NCI-H1930 (cell line): ENCODE measurements around the gene IPO7.
A peak's percentile ranks its signal among the peaks of the same experiment; 100 is the strongest.
"Not testable (repeated sequence)": the region's sequence is repeated elsewhere in the genome, so short reads cannot be mapped to it uniquely, and the experiment has no call there.

Experiments
- DNase-seq, 2 experiments: peaks; one replicate each; lab custom pipeline; 2025; lab: John Stamatoyannopoulos, UW

The IPO7 gene

DNA sequence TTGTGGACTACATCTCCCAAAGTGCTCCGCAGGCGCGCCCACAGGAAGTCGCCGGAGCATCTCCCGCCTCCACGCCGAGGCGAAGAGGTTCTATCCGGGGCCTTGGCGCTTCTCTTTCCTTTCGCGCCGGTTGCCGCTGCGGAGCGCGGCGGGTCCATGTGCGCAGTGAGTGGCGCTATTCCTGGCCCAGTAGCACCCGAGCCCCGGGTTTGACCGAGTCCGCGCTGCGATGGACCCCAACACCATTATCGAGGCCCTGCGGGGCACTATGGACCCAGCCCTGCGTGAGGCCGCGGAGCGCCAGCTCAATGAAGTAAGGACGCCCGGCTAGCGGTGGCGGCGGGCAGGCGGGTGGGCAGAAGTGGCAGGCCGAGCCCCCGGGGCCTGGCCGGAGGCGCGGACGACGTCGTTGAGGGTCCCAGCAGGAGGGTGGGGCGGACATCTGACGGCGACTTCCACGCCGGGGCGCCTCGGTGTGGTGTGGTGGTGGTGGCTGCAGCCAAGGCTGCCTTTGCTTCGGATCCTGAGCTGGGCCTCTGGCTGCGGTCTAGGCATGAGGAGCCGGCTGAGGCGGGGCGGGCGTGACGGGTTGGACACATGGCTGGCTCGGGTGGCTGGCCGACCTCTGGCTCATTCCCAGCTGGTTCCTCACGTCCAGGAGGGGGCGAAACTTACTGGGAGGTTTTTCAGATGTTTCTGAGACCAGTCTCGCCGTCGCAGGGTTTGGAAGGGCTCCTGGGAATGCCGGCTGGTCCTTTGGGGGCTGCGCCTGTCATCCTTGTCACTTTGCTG, at the start of gene IPO7:
TSS of gene IPO7 (plus strand) at position 118 of the 792 bp plus-strand sequence. CDS start at position 230, 112 bp downstream.
- DNase-seq = peak; percentile 88 to 91

DNA sequence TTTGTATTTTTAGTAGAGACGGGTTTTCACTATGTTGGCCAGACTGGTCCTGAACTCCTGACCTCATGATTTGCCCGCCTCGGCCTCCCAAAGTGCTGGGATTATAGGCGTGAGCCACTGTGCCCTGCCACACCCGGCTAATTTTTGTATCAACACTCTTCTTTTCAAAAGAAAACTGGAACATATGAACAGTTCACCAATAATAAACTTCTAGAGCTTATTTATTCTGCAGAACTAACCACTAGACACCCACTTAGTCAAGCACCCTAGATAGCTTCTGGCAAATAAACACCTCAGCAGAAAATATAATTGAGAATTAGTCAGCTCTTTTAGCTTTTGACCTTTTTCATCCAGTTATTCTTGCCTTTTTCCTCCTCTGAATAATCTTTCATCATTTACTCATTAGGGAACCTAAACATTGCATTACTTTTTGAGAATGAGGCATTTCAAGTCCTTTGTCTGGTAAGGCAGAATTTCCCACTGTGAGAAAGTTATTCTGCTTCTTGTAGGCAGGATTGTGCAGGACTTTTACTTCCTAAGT, 42.7 kb upstream of the IPO7 start:
- DNase-seq = no peak

DNA sequence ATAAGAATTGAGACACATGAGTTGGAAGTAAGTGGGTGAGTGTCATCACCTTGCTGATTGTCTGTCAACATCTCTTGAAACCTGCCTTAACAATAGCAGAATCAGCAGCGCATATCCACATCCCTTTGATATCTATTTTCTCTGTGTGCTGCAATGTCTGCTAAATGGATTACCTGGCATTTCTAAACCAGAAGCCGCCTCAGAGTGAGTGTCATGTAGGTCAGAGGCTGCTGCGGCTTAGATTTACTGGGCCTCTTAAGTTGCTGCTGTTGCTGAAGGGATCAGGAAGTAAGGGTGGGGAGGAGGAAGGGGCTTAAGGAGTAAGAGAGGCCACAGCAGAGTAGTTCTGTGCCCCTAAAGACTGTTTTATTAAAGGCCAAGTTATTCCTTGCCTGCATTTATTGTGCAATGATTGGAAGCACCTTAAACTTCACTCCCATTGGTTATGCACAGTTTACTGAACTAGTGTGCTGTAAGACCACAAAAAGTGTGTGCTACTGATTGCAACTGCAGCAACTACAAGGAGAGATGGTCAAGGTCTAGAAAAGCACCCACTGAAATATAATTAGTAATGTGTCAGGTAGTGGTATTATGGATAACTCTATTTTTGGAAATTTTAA, 40.3 kb upstream of the IPO7 start:
- no peak for DNase-seq

DNA sequence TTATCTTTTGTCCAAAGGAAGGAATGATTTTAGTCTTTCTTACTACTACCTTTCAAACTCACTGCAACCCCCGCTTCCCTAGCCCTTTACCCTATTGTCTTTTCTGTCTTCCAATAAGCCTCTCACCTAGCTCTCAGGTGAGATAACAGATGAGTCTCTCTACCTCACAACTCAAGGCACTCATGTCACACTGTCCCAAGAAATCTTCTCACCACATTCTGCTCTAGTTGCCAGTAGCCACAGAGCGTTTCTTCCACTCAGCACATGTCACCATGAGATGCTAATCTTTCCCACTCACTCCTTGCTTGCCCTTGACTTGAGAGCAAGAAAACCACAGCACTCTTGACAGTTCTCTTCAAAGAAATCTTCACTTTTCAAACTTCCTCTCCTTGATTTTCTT, 37.4 kb upstream of the IPO7 start:
- no peak for DNase-seq

DNA sequence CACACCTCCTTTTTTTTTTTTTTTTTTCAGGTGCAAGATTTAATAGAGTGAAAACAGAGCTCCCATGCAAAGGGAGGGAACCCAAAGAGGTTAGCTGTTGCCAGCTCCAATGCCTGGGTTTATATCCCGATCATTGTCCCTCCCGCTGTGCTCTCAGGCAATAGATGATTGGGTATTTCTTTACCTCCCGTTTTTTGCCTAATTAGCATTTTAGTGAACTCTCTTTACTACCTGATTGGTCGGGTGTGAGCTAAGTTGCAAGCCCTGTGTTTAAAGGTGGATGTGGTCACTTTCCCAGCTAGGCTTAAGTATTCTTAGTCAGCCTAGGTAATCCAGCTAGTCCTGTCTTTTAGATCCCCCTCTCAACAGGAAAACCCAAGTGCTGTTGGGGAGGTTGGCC, 36.7 kb upstream of the IPO7 start:
- DNase-seq = not testable (repeated sequence)

DNA sequence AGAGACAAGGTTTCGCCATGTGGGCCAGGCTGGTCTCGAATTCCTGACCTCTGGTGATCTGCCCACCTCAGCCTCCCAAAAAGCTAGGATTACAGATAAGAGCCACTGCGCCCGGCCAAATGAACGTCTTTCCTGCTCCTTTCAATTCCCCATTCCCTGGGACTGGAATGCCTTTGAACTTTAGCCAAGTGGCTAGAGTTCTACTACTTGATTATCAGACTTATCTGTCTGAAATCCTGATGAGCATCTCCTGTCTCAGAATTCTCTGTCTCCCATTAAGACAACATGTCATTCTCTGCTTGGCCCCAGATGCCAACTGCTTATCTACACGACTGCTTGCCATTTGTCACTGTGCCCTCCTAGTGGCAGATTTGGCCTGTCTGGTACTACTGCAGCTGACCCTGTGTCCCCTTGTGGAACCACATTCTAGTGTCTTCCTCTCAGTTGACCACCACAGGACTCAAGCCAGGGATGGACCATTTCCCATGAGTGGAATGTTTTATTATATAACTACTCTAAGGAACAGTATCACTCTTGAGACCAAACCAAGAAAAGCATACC, 33.1 kb upstream of the IPO7 start:
- no peak for DNase-seq

DNA sequence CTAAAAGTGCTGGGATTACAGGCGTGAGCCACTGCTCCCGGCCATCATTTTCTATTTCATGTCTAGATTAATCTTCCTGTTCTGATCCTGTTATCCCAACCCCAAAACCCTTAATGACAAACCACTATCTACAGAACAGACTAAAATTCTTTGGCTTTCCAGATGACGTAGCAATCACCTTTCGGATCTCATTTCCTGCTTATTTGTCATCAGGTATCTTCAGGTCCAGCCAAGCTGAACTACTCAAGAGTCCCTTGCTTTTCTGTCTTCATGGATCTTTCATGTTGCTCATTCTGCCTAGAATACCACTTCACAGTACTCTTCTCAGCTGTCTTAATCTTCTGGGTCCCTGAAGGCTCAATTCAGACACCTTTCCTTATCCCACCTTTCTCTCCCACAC, 27.4 kb upstream of the IPO7 start:
- DNase-seq = no peak

DNA sequence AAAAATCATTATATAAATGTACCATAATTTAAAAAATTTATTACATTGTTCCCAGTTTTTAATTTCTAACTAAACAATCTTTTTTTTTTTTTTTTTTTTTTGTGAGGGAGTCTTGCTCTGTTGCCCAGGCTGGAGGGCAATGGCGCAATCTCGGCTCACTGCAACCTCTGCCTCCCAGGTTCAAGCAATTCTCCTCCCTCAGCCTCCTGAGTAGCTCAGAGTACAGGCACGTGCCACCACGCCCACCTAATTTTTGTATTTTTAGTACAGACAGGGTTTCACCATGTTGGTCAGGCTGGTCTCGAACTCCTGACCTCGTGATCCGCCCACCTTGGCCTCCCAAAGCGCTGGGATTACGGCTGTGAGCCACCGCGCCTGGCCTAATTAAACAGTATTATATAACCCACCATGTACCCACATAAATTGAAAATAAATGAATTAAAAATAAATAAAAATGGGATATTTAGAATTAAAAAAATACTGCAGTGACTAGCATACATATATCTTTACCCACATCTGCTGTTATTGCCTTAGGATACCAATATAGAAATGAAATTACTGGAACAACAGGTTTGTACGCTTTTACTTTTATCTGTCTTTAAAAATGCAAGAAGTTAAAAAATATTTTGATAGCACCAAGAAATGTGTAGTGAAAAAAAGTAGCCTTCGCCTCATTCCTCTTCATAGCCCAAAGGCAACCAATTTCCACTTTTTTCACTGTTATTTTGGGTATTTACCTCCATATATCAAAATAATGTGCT, 23.4 kb upstream of the IPO7 start:
- DNase-seq = not testable (repeated sequence)

DNA sequence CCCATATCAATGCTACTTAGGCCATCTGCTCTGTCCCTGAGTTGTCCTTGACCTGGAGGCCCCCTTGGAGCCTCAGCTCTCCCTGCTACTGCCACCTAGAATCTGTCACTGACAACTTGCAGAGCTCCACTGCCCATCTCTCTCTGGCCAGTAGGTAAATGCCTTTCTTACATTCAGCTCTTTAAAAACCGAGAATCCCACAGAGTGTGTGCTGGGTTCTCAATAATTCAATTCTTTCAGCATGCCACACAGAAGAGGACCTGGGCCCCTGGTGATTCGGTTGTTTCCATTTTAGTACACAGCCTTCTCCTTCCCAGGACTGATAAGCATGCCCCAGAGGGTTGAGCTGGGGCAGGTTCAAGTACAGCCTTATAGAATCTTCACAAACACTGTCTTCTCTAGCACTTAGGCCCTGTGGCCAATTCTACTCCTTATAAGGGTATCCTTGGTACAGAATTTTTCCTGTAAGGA, 22.0 kb upstream of the IPO7 start:
- DNase-seq = no peak

DNA sequence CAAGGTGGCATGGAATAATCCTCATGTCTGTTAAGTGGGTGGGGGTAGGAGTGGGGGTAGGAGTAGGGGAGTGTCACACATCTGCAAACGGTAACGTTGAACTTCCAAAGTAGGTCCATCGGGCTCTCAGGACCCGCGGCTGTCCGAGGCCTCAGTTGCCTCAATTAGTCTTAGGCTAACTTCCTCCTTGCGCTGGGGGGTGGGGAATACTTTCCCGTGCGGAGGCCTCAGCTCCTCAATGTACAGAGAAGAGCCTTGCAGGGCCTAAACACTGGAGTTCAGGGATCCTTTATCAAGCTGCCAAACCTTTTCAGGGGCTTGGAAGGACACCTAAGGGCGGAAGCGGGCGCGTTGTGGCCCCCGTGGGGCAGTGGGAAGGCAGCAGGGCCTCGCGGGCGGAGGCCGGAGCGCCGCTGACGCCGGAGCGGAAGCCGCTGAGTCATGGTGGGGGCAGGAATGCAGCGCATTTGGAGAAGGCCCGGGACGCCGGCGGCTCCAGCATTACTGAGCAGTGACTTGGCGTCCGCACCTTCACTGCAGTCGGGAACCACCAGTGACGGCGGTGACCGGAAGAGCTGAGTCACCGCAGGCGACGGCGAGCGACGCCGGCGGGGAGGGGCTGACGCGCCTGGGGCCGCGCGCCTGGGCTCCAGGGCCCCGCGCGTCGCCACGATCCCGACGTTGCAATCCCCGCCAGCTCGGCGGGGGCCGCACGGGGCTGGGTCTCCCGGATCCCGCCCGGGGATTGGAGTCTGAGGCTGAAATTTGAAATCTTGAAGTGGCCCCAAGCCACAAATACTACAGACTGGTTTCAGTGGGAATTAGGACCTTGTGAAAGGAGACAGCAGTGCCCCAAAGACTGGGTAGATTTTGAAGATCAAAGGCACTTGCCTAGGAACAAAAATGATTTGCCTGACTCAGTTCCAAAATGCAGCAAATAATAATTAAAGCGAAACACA, 20.2 kb upstream of the IPO7 start:
- DNase-seq = peak; percentile 87 to 91

DNA sequence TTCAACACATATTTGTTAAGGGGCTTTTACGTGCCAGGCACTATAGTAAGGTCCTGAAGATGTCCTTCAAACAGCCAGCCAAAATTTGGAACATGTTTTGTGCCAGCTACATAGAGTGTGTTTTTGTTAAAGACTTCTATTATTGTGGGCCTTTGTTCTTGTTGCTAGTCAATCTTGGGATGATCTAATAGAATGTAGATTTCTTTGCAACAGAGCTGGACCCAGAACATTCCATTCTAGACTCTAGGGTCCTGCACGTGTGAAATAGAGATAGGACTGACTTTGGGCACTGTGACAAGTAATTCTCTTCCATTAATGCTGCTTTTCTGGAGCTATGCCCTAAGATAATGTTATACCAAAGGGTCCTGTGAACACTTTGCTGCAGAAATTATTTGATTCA, 16.9 kb upstream of the IPO7 start:
- no peak for DNase-seq

DNA sequence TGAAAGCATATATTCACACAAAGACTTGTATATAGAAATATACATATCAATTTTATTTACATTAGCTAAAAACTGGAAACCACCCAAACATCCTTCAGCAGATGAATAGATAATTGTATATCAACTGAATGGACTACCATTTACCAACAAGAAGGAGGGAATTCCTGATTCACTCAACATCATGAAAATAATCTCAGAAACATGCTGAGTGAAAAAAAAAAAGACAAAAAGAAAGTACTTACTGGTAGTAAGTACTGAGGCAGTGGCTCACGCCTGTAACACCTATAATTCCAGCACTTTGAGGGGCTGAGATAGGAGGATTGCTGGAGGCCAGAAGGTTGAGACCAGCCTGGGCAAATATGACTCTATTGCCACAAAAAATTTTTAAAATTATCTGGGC, 7.4 kb upstream of the IPO7 start:
- no peak for DNase-seq

DNA sequence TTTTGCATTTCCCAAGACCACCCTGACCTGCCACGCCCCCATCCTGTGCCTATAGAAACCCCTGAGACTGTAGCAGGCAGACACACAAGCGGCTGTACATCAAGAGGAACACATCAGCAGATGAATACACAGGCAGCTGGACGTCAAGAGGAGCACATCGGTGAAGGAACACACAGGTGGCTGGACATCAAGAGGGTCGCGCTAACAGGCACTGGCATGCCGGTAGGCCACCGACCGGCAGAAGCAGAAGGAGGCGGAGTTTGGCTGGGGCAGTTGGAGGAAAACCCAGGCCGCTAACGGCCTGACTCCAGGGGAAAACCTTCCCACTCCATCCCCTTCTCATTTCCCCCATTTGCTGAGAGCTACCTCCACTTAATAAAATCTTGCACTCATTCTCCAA, 5.4 kb upstream of the IPO7 start:
- no peak for DNase-seq

DNA sequence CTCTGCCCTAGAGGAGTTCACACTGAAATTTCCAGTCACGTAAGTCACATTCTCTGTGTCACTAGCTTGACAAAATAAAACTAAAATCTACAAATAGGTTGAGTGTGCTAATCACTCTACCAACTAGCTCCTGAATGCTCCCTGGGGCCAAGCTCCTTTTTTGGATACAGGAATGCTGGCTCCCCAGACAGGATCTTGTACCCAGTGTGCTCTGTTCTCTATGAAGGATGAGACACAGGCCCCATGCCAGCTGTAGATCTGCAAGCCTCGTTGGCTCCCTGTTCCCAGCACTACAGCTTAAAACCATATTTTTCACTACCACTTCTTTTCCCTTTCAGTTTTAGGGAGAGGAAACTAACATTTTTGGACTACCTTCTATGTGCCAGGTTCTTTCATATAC, 3.7 kb upstream of the IPO7 start:
- no peak for DNase-seq

DNA sequence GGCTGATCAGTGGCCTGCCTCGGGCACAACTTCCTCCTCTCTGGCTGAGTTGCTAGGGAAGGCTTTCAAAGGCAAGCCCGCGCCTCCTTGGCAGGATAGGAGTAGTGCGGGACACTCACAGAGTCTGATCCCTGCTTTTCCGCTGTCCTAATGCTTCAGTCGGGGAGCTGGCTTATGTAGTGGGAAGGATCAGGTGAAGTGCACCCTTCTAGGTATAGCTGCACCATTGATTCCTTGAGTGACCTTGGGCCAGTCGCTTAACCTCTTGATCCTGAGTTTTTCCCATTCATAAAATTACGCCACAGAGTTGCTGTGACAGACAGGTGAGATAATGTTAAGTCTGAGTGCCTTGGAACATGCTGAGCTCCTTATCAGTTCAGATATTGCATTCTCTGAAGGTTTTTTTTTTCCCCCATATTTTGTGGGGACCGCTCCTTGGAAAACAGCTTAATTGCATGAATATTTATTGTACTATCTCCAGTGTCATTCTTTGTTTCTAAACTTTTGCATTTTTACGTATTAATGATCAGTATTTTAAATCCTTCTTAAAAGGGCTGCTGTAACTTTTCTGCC, 961 bp downstream of the IPO7 start:
- no peak for DNase-seq

DNA sequence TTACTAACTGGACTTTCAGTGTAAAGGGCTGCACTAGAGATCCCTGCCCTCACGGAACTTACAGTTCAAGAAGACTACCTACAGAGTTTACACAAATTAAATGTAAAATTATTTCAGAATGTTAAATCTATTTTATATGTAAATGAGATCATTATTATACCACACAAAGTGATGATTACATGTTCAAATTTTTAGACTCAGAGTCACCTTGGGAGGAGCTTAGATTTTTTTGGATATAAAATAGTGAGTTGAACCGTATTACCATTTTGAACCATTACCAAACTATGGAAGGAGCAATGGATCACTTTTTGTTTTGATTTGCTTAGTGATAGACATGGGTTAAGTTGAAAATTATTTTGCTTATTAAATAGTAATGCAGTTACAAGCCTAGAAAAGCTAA, 1.6 kb downstream of the IPO7 start:
- DNase-seq = no peak

DNA sequence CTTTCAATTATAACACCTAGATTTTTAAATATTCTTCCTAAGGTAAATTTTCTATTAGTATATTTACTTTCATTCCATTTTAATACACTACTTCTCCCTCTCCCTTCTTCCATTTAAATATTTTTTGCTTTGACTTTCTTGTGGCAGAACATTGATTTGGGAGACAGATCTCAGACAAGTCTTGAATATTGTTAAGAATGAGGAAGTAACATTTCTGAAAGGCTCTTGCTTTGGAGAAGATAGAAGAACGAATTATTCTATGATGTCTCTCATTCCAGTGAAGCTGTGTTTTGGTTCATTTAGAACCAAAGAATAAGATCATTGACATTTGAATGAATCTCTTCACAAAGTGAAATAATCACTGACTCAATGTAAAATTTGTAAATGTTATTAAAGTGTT, 2.4 kb downstream of the IPO7 start:
- DNase-seq = no peak

DNA sequence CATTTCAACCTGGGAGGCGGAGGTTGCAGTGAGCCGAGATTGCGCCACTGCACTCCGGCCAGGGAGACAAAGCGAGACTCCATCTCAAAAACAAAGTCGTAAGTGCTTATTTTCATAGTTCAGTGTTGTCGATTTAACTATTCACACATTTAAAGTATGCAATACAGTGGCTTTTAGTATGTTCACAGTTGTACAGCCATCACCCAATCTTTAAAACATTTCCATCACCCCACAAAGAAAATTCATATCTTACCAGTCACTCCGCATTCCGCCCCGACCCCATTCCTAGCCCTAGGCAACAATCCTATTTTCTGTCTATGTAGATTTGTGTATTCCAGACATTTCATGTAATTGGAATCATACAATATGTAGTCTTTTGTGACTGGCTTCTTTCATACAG, 11.9 kb downstream of the IPO7 start:
- no peak for DNase-seq

DNA sequence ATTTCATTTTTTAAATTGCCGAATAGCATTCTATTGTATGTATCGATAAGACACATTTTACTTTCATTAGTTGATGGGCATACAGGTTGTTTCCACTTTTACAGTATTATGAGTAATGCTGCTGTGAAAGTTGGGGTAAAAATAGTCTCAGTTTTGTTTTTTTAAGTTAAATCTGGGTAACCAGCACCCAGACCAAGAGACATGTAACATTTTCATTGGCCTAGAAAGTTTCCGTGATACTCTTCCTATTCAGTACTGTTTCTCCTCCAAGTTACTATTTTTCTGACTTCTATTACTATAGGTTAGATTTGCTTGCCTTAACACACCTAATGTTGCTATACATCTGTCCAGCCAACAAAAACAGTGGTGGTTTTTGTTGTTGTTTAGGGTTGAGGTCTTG, 12.3 kb downstream of the IPO7 start:
- DNase-seq = no peak

DNA sequence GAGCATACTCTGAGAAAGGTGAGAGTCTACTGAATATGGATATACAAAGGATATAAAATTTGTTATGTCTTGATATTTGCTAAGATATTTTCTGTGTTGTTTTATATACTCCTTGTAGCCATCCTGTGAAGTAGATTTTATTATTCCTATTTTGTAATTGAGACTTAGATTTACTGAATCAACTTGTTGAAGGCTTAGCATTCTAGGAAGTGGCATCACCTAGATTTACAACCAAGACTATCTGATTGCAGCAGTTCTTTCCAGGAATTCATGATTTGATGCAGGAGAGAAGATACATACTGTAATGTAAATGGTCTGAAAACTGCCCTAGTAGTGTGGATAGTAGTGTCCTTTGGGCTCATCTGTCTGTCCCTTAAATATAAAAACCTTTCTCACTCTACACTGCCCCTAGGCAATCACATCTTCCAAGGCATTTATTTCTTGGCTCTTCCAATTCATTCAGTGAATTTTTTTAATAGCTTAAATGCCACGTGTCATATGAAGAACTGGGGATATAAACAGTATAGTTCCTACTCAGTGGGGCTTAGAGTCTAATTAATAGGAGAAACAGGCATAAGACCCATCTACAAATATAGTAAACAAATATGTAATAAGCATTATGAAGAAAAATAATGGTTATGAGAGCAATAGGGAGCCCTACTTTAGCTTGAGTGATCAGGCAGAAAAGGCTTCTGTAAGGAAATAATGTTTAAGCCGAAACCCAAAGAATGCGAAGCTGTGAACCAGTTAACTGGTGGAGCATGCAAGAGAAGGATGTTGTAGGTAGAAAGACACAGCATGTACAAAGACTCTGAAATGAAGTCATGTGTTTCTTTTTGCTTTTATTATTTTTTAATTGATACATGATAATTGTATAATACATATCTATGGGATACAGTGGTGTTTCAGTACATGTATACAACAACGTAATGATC, 13.6 kb downstream of the IPO7 start:
- DNase-seq = no peak
